H9 (cell line): ENCODE measurements around the gene ARHGAP25. TPM values are rescaled to one million over a fixed set of nuclear protein-coding genes. Genes with fewer than 3 reads are reported as not detected.

Source experiments
- DNase-seq: peaks from one replicate; pipeline ENCODE4 v3.0.0-alpha.2; 2017
- H2AFZ ChIP-seq: one replicate; pipeline ENCODE4 v1.6.1; 2013; ENCODE audit warnings: mild to moderate bottlenecking, low read length, control low read depth, moderate library complexity
- H2AK5ac ChIP-seq: 2 replicates; pipeline ENCODE4 v1.6.1; 2013; ENCODE audit warnings: low read length, control low read depth, mixed read lengths; ENCODE audit not compliant: insufficient read length
- H2BK120ac ChIP-seq: one replicate; pipeline ENCODE4 v1.6.1; 2013; ENCODE audit warnings: low read depth, mild to moderate bottlenecking, low read length, control low read depth, inconsistent platforms; ENCODE audit not compliant: poor library complexity, severe bottlenecking
- H2BK12ac ChIP-seq: 2 replicates; pipeline ENCODE4 v1.6.1; 2013; ENCODE audit warnings: low read length, control low read depth, mixed read lengths, low read depth; ENCODE audit not compliant: insufficient read length
- H2BK15ac ChIP-seq: 2 replicates; pipeline ENCODE4 v1.6.1; 2013; ENCODE audit warnings: low read depth, low read length, control low read depth
- H2BK20ac ChIP-seq: one replicate; pipeline ENCODE4 v1.6.1; 2013; ENCODE audit warnings: low read depth, mild to moderate bottlenecking, low read length, control low read depth, inconsistent platforms; ENCODE audit not compliant: poor library complexity, severe bottlenecking
- H2BK5ac ChIP-seq: 2 replicates; pipeline ENCODE4 v1.6.1; 2013; ENCODE audit warnings: low read length, control low read depth, mixed read lengths; ENCODE audit not compliant: insufficient read length
- H3K14ac ChIP-seq: 2 replicates; pipeline ENCODE4 v1.6.1; 2013; ENCODE audit warnings: low read length, control low read depth; ENCODE audit not compliant: insufficient read depth
- H3K18ac ChIP-seq: 2 replicates; pipeline ENCODE4 v1.6.1; 2013; ENCODE audit warnings: low read depth, mild to moderate bottlenecking, mixed read lengths, low read length, control low read depth; ENCODE audit not compliant: insufficient read length
- H3K23ac ChIP-seq: 2 replicates; pipeline ENCODE4 v1.6.1; 2013; ENCODE audit warnings: low read length, control low read depth, mixed read lengths, low read depth; ENCODE audit not compliant: insufficient read length
- H3K23me2 ChIP-seq: 2 replicates; pipeline ENCODE4 v1.6.1; 2013; ENCODE audit warnings: low read depth, mild to moderate bottlenecking, mixed read lengths, low read length, control low read depth; ENCODE audit not compliant: insufficient read length, poor library complexity, severe bottlenecking
- H3K27ac ChIP-seq: 2 replicates; pipeline ENCODE4 v1.5.1; 2013; ENCODE audit warnings: low read length, control low read depth, mixed read lengths, low read depth; ENCODE audit not compliant: insufficient read length
- H3K27me3 ChIP-seq: 2 replicates; pipeline ENCODE4 v1.6.1; 2013; ENCODE audit warnings: low read length, control low read depth, inconsistent platforms; ENCODE audit not compliant: insufficient read depth
- H3K4ac ChIP-seq: 2 replicates; pipeline ENCODE4 v1.6.1; 2013; ENCODE audit warnings: low read depth, mild to moderate bottlenecking, control low read depth, inconsistent platforms, low read length, moderate library complexity
- H3K4me1 ChIP-seq: 2 replicates; pipeline ENCODE4 v1.6.1; 2013; ENCODE audit warnings: low read length, control low read depth, inconsistent platforms; ENCODE audit not compliant: insufficient read depth
- H3K4me2 ChIP-seq: 2 replicates; pipeline ENCODE4 v1.6.1; 2013; ENCODE audit warnings: low read length, control low read depth, mixed read lengths; ENCODE audit not compliant: insufficient read length, insufficient read depth
- H3K56ac ChIP-seq: 2 replicates; pipeline ENCODE4 v1.6.1; 2013; ENCODE audit warnings: low read depth, mild to moderate bottlenecking, mixed read lengths, low read length, control low read depth; ENCODE audit not compliant: insufficient read length
- H3K79me1 ChIP-seq: 2 replicates; pipeline ENCODE4 v1.6.1; 2013; ENCODE audit warnings: low read depth, mild to moderate bottlenecking, moderate library complexity, low read length, control low read depth, inconsistent platforms; ENCODE audit not compliant: insufficient read depth, poor library complexity, severe bottlenecking
- H3K79me2 ChIP-seq: 2 replicates; pipeline ENCODE4 v1.6.1; 2013; ENCODE audit warnings: low read length, control low read depth, inconsistent platforms; ENCODE audit not compliant: insufficient read depth
- H3K9ac ChIP-seq: 2 replicates; pipeline ENCODE4 v1.6.1; 2013; ENCODE audit warnings: low read length, control low read depth, mixed read lengths; ENCODE audit not compliant: insufficient read length; ENCODE audit errors: extremely low read depth
- H3K9me3 ChIP-seq: one replicate; pipeline ENCODE4 v1.6.1; 2013; ENCODE audit warnings: low read depth, low read length, inconsistent platforms; ENCODE audit not compliant: control insufficient read depth
- H3T11ph ChIP-seq: one replicate; pipeline ENCODE4 v1.6.1; 2013; ENCODE audit warnings: mild to moderate bottlenecking, low read length, control low read depth, inconsistent platforms
- H4K20me1 ChIP-seq: one replicate; pipeline ENCODE4 v1.6.1; 2013; ENCODE audit not compliant: control insufficient read depth, insufficient read length, insufficient read depth
- H4K5ac ChIP-seq: 2 replicates; pipeline ENCODE4 v1.6.1; 2013; ENCODE audit warnings: low read depth, mild to moderate bottlenecking, mixed read lengths, low read length, control low read depth; ENCODE audit not compliant: insufficient read length
- H4K8ac ChIP-seq: replicated peaks from 2 replicates; pipeline ENCODE4 v1.6.1; 2013; ENCODE audit warnings: low read length, control low read depth, mixed read lengths, low read depth; ENCODE audit not compliant: insufficient read length
- H4K91ac ChIP-seq: 2 replicates; pipeline ENCODE4 v1.6.1; 2013; ENCODE audit warnings: low read depth, mild to moderate bottlenecking, moderate library complexity, mixed read lengths, low read length, control low read depth; ENCODE audit not compliant: insufficient read length
- H3K27ac Mint-ChIP-seq, 3 experiments: 2 replicates in 2 of 3; 3 replicates in 1 of 3; pipeline ENCODE4 v1.8.0; 2020 to 2021; ENCODE audit warnings: mixed read lengths in 3 of 3, mild to moderate bottlenecking in 1 of 3, moderate library complexity in 1 of 3
- H3K27me3 Mint-ChIP-seq: 2 replicates; pipeline ENCODE4 v1.8.0; 2021; ENCODE audit warnings: low read depth, mild to moderate bottlenecking, moderate library complexity, mixed read lengths
- H3K36me3 Mint-ChIP-seq, 3 experiments: 2 replicates in 2 of 3; 3 replicates in 1 of 3; pipeline ENCODE4 v1.8.0; 2020 to 2021; ENCODE audit warnings: low read depth in 3 of 3, mixed read lengths in 3 of 3; ENCODE audit not compliant: insufficient read depth in 1 of 3
- H3K4me1 Mint-ChIP-seq, 2 experiments: 2 replicates each; pipeline ENCODE4 v1.8.0; 2020; ENCODE audit warnings: mixed read lengths in 2 of 2
- H3K4me3 Mint-ChIP-seq, 2 experiments: 2 replicates in 1 of 2; 3 replicates in 1 of 2; pipeline ENCODE4 v1.8.0; 2020 to 2021; ENCODE audit warnings: mild to moderate bottlenecking in 2 of 2, mixed read lengths in 2 of 2, moderate library complexity in 1 of 2
- H3K9me3 Mint-ChIP-seq, 2 experiments: 2 replicates in 1 of 2; 3 replicates in 1 of 2; pipeline ENCODE4 v1.8.0; 2020; ENCODE audit warnings: mild to moderate bottlenecking in 2 of 2, mixed read lengths in 2 of 2, moderate library complexity in 1 of 2
- WGBS: extraction: QIAGEN DNeasy Blood & Tissue Kit; methylation state at CpG from one replicate; pipeline ENCODE4 v1.1.7; 2013; ENCODE audit warnings: missing lambda C conversion rate, low lambda C conversion rate, mixed read lengths; ENCODE audit not compliant: insufficient read length; ENCODE audit errors: extremely low coverage; 5-methylcytosine and 5-hydroxymethylcytosine counted together
- total RNA-seq: library from RNA; stranded (reverse); gene quantifications from 2 replicates; pipeline ENCODE4 v1.2.1, GENCODE V29; 2021
- TF ChIP-seq, protein P1 (sequence below): fragments of 200-600 bp; sonication (generic); conservative IDR thresholded peaks from 3 replicates; pipeline ENCODE4 v1.8.0; 2021; ENCODE audit warnings: antibody characterized with exemption, mild to moderate bottlenecking

ARHGAP25 gene
- total RNA-seq, 1 experiment from 2014 or later: 1.3 TPM

DNA sequence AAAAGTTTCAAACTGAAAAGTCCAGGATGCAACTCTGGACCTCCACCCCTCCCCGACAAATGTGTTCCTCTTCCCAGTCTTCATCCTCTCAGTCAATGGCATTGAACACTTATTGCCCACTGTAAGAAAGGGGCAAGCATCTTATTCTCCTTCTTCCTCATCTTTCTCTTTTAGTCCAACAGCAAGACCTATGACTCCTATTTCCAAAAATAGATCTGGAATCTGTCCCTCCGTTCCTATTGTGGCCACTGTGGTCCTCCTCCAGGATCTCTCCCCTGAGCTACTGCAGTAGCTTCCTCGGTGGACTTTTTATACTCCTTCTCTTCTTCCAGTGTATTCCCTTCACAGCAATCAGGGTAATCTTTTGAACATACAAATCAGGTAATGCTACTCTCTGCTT is 28.0 kb upstream of the ARHGAP25 start:
- no peak overlapping the region for H4K91ac ChIP-seq
- no peak overlapping the region for H2BK12ac ChIP-seq
- H3K4me2 ChIP-seq: no peak overlapping the region
- H3K18ac ChIP-seq: no peak overlapping the region
- WGBS: no CpG with 5 or more reads among the region's 3 CpGs
- Mint-ChIP-seq H3K36me3 (0 out of 7 replicates have a peak, but pooled peaks cover 0 to 1% (median 0%) of the 10 kb centered on the region in 3 experiments), H3K4me3 (no peak overlapping the region), H3K27ac (no peak overlapping the region), H3K9me3 (no peaks in the 10 kb centered on the region), H3K4me1 (peaks cover 9 to 12% of the 10 kb centered on the region in 2 experiments), H3K27me3 (no peaks in the 10 kb centered on the region)
- no peak overlapping the region for H3K4ac ChIP-seq
- H3K14ac ChIP-seq: no peak overlapping the region
- no peak overlapping the region for H2BK20ac ChIP-seq
- no peak overlapping the region for H4K8ac ChIP-seq
- TF ChIP-seq, protein P1, sequence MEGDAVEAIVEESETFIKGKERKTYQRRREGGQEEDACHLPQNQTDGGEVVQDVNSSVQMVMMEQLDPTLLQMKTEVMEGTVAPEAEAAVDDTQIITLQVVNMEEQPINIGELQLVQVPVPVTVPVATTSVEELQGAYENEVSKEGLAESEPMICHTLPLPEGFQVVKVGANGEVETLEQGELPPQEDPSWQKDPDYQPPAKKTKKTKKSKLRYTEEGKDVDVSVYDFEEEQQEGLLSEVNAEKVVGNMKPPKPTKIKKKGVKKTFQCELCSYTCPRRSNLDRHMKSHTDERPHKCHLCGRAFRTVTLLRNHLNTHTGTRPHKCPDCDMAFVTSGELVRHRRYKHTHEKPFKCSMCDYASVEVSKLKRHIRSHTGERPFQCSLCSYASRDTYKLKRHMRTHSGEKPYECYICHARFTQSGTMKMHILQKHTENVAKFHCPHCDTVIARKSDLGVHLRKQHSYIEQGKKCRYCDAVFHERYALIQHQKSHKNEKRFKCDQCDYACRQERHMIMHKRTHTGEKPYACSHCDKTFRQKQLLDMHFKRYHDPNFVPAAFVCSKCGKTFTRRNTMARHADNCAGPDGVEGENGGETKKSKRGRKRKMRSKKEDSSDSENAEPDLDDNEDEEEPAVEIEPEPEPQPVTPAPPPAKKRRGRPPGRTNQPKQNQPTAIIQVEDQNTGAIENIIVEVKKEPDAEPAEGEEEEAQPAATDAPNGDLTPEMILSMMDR: no peak
- no peak overlapping the region for H3K56ac ChIP-seq
- H2AFZ ChIP-seq: no peak overlapping the region
- H4K20me1 ChIP-seq: no peaks in the 10 kb centered on the region
- H2AK5ac ChIP-seq: no peak overlapping the region
- H3K23ac ChIP-seq: no peak overlapping the region
- H3K9me3 ChIP-seq: no peaks in the 10 kb centered on the region
- H3K4me1 ChIP-seq: no peaks in the 10 kb centered on the region
- no peak overlapping the region for H3K27ac ChIP-seq
- no peak overlapping the region for H3T11ph ChIP-seq
- no peak overlapping the region for H3K9ac ChIP-seq
- no peaks in the 10 kb centered on the region for H3K23me2 ChIP-seq
- H3K79me1 ChIP-seq: no peaks in the 10 kb centered on the region
- H3K27me3 ChIP-seq: no peaks in the 10 kb centered on the region
- H2BK5ac ChIP-seq: no peak overlapping the region
- H4K5ac ChIP-seq: no peak overlapping the region
- no peak overlapping the region for H2BK120ac ChIP-seq
- no peaks in the 10 kb centered on the region for H3K79me2 ChIP-seq
- H2BK15ac ChIP-seq: no peak overlapping the region
- no peak for DNase-seq
